Measurements from ENCODE around the gene ALKBH7.

The ALKBH7 gene

DNA sequence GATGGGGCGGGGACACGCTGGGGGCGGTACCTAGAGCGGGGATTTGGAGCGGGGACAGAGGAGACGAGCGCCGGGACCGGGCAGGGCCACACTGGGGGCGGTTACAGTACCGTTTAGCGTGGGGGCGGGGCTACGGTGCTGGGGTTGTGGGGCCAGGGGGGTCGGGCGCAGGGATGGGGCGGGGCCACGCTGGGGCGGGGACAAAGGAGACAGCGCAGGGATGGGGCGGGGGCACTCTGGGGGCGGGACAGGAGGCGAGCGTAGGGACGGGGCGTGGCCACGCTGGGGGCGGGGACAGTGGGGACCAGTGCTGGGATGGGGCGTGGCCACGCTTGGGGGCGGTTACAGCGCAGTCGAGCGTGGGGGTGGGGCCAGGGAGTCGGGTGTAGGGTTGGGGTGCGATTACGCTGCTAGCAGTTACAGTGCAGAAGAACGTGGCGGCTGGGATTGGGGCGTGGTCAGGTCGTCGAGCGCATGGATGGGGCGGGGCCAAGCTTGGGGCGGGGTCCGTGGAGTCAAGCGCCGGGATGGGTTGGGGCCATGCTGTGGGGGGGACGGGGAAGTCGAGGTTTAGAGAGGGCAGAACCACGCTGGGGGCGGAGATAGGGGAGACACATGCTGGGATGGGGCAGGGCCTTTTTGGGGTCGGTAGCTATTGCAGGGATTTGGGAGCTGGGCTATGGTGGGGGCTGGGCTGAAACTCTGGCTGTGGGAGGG lies 660 bp downstream of the ALKBH7 start:
- peak; percentile 87 for DNase-seq (ENCODE audit: low read depth)
- H3K4me3 ChIP-seq (ENCODE audit: low read depth, low read length), result peak overlapping the region; percentile 84
- TF ChIP-seq, protein P1, sequence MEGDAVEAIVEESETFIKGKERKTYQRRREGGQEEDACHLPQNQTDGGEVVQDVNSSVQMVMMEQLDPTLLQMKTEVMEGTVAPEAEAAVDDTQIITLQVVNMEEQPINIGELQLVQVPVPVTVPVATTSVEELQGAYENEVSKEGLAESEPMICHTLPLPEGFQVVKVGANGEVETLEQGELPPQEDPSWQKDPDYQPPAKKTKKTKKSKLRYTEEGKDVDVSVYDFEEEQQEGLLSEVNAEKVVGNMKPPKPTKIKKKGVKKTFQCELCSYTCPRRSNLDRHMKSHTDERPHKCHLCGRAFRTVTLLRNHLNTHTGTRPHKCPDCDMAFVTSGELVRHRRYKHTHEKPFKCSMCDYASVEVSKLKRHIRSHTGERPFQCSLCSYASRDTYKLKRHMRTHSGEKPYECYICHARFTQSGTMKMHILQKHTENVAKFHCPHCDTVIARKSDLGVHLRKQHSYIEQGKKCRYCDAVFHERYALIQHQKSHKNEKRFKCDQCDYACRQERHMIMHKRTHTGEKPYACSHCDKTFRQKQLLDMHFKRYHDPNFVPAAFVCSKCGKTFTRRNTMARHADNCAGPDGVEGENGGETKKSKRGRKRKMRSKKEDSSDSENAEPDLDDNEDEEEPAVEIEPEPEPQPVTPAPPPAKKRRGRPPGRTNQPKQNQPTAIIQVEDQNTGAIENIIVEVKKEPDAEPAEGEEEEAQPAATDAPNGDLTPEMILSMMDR (IDR thresholded peaks at IDR 0.05; ENCODE audit: control insufficient read depth, extremely low read depth, insufficient read depth), result no peak

DNA sequence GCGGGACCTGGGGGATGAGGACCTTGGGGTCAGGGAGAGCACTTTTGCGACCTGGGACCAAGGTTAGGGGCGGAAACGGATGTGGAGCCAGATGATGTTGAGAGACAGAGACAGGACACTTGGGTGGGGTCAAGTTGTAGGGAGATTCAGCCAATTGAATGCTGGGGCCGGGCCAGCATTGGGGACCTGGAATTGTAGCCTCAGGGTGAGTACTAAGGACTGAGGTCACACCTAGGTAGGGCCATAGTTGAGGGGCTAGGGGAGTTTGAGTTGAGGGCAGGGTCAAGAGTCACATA lies 1.2 kb downstream of the ALKBH7 start:
- TF ChIP-seq, protein P1 (IDR thresholded peaks at IDR 0.05; ENCODE audit: control insufficient read depth, extremely low read depth, insufficient read depth), result no peak
- no peak for DNase-seq (ENCODE audit: low read depth)

DNA sequence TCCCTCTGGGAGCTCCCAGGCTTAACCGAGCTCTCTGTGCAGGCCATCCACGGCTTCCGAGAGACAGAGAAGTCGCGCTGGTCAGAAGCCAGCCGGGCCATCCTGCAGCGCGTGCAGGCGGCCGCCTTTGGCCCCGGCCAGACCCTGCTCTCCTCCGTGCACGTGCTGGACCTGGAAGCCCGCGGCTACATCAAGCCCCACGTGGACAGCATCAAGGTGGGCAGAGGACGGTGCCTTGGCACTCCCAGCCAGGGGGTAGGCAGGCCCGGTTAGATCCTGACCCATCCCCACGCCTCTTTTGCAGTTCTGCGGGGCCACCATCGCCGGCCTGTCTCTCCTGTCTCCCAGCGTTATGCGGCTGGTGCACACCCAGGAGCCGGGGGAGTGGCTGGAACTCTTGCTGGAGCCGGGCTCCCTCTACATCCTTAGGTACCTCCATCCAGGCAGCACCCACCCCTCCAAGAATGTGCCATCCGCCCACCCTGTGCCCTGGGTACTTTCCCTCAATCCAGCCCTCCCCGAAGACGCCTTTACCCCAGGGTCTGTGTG lies 1.6 kb downstream of the ALKBH7 start:
- DNase-seq (ENCODE audit: low read depth), result no peak
- TF ChIP-seq, protein P1 (IDR thresholded peaks at IDR 0.05; ENCODE audit: control insufficient read depth, extremely low read depth, insufficient read depth), result no peak
- peak overlapping the region; percentile 61 for H3K4me3 ChIP-seq (ENCODE audit: low read depth, low read length)

More for the DNA sequence above, 1.2 kb downstream of the ALKBH7 start:
- H3K4me3 ChIP-seq (ENCODE audit: low read depth, low read length), result peak overlapping the region; percentile 61

DNA sequence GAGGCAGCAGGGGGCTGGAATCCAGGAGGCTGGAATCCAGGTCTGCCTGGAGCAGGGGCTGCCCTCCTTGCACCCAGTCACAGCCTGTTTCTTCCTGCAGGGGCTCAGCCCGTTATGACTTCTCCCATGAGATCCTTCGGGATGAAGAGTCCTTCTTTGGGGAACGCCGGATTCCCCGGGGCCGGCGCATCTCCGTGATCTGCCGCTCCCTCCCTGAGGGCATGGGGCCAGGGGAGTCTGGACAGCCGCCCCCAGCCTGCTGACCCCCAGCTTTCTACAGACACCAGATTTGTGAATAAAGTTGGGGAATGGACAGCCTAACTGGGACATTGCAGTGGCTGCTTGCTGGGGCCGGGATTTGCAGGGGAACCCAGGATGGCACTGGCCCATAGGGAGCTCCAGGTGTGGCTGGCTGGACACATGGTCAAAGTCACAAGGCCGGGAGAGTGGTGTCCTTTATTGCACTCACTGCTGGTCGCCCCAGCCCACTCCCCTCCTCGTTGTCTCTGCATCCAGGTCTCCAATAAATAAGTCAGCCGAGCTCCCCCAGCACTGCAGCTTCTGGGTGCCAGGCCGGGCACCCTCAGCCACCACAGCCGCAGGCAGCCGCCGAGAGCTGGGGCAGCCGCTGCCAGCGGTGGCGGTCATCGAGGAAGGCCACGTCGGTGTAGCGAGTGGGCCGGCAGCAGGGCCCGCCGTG lies 2.3 kb downstream of the ALKBH7 start:
- H3K4me3 ChIP-seq (ENCODE audit: low read depth, low read length), result no peak overlapping the region
- TF ChIP-seq, protein P1 (IDR thresholded peaks at IDR 0.05; ENCODE audit: control insufficient read depth, extremely low read depth, insufficient read depth), result no peak
- no peak for DNase-seq (ENCODE audit: low read depth)

DNA sequence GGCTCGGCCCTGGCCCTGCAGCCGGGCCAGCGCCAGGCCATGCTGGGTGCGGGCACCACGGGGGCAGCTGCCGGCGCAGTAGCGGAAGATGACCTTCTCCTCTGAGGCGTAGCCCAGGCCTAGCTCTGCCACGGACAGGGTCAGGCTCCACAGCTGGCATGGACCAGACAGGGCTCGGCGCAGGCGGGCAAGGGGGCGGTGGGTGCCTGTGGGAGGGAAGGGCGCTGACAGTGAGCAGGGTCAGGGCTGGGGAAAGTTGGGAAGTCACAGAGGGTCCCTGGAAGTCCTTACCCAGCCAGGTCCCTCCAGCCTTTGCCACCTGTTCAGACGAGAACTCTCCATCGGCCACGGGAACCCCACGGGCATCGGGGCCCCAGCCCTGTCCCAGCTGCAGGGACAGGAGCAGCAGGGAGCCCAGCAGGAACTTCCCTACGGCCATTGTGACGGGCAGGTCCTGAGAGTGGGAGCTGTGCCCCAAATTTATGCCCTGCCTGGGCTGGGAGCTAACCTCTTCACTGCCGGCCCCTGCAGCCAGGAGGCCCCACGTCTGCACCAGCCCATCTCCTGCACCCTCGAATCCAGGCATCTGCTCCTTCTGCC lies 2.9 kb downstream of the ALKBH7 start, which contains the start of gene PSPN:
Gene PSPN, minus strand, starts transcription at position 523 of the 600 bp plus-strand sequence. Its CDS starts 84 bp downstream, at position 439.
- TF ChIP-seq, protein P1 (IDR thresholded peaks at IDR 0.05; ENCODE audit: control insufficient read depth, extremely low read depth, insufficient read depth), result no peak
- no peak for DNase-seq (ENCODE audit: low read depth)
- H3K4me3 ChIP-seq (ENCODE audit: low read depth, low read length), result no peak within 1 kb of the TSS

DNA sequence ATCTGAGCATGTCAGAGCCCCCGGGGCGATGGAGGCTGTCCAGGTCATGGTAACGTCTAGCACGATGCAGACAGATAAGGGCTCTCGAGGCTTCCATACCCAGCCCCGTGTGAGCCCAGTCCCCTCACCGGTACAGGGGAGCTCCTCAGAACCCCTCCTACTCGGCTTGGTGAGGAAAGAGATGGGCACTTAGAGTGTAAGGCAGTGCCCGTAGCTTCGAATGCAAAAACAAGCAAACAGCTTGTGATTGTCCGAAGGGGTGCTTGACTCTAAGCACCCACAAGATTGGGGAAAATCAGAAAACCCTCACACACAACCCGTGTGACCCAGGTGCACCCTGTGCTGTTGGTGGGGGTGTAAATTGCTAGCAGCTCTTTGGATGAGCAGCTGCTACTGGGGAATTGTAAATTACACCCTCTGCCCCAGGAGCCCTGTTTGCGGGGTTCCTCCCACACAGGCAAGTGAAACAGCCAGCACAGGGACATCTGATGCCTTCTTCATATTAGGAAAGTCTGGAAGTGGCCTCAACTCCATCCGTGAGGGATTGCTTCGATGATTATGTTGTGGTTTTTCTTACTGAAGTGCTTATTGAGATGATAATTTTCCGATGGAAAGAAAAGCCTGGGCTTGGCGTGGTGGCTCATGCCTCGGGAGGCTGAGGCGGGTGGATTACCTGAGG lies 4.1 kb downstream of the ALKBH7 start:
- TF ChIP-seq, protein P1 (IDR thresholded peaks at IDR 0.05; ENCODE audit: control insufficient read depth, extremely low read depth, insufficient read depth), result no peak
- H3K4me3 ChIP-seq (ENCODE audit: low read depth, low read length), result no peak overlapping the region

More for the DNA sequence above, 4.1 kb downstream of the ALKBH7 start:
- no peak for DNase-seq (ENCODE audit: low read depth)
